ENCODE measurements around the gene PPM1D.

- TF ChIP-seq POLR2AphosphoS5 (IDR thresholded peaks at IDR 0.05) = no peak
- TF ChIP-seq CTCF (IDR thresholded peaks at IDR 0.05) = no peak
- no peak for TF ChIP-seq POLR2A (IDR thresholded peaks at IDR 0.05)
- no peak for TF ChIP-seq EP300 (IDR thresholded peaks at IDR 0.05)
Observed at GRCh38 chr17:60712675-60713074, 112.7 kb downstream of the PPM1D start.
